Calu3 (cell line): Measurements from ENCODE around the gene TRABD2B. TPM values are rescaled to one million over a fixed set of nuclear protein-coding genes. Genes with fewer than 3 reads are reported as not detected.

Experiments
- BruUV-seq: library from RNA; stranded (reverse); fragments of 400-500 nt; replicated peaks from 2 replicates; lab custom pipeline; 2021; lab: Mats Ljungman, UMichigan
- CTCF ChIA-PET: fragments of 300-600 bp; sonication (Branson Sonifier 250); formaldehyde crosslinking; loops from one replicate; lab custom pipeline; 2022; ENCODE audit warnings: antibody characterized with exemption; lab: Charles Lee
- DNase-seq: peaks from one replicate; pipeline ENCODE4 v3.0.0; 2022
- H3K27ac Mint-ChIP-seq: one replicate; pipeline ENCODE4 v1.8.0; 2022; ENCODE audit warnings: mixed read lengths; ENCODE audit not compliant: unreplicated experiment
- H3K27me3 Mint-ChIP-seq: one replicate; pipeline ENCODE4 v1.8.0; 2022; ENCODE audit warnings: mixed read lengths; ENCODE audit not compliant: unreplicated experiment
- H3K36me3 Mint-ChIP-seq: one replicate; pipeline ENCODE4 v1.8.0; 2022; ENCODE audit warnings: mild to moderate bottlenecking, moderate library complexity, mixed read lengths; ENCODE audit not compliant: insufficient read depth, unreplicated experiment
- H3K4me1 Mint-ChIP-seq: one replicate; pipeline ENCODE4 v1.8.0; 2022; ENCODE audit warnings: mild to moderate bottlenecking, low read depth, mixed read lengths; ENCODE audit not compliant: unreplicated experiment
- H3K4me3 Mint-ChIP-seq: one replicate; pipeline ENCODE4 v1.8.0; 2022; ENCODE audit warnings: mild to moderate bottlenecking, low read depth, moderate library complexity, mixed read lengths; ENCODE audit not compliant: unreplicated experiment
- H3K9me3 Mint-ChIP-seq: one replicate; pipeline ENCODE4 v1.8.0; 2022; ENCODE audit warnings: low read depth, mixed read lengths; ENCODE audit not compliant: unreplicated experiment
- CTCF ChIP-seq: fragments of 200-600 bp; IDR thresholded peaks from one replicate; pipeline ENCODE4 v1.8.0; 2022; ENCODE audit warnings: antibody characterized with exemption; ENCODE audit not compliant: unreplicated experiment
- intact Hi-C: fragments of 100-400 bp; cut with micrococcal nuclease; formaldehyde crosslinking; loops from one replicate; pipeline ENCODE4 v1.10.0; 2022; ENCODE audit not compliant: unreplicated experiment
- total RNA-seq: library from RNA; stranded (reverse); gene quantifications from 2 replicates; pipeline ENCODE4 v1.2.3, GENCODE V29; 2022

The TRABD2B gene
- total RNA-seq, 1 experiment from 2014 or later, result 0.42 TPM

DNA sequence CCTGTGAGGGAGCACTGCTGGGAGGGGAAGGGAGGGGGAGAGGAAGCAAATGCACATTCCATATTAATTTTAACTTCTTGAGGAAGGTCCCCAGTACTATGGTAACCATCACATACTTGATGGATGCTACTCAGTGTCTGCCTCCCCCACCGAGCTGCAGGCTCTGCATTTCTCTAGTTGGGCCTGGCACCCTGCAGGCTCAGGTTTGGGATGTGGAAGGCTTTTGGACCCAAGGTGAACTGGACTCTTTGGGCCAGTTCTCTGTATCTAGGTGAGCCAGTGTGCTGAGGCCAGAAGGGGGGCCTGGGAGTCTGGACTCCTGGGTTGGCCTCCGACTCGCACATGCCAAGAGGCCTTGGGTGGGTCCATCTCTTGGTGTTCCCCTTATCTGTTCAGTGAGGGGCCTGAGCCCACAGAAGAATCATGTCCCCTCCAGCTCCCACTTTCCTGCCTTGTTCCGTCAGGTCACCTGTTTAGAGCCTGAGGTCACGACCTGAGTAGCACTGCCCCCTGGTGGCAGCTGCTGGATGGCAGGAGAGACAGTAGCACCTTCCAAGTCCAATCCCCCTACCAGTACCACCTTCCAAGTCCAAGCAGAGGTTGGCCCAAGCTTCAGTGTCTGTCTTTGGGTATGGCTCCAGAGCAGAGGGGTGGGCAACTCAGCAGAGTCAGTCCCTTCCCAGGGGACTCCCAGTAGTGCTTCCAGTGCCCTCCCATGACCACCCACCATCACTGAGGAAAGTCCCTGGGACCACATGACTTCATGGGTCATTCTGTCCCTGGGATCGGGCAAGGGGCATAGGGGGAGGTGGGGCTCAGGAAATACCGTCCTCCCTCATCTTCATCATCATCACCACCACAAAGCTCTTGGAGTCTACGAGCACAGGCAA is 241.8 kb downstream of the TRABD2B start:
- peak; percentile 36 for TF ChIP-seq CTCF

GRCh38 chr1:47754221-47754620 is 243.0 kb downstream of the TRABD2B start:
- Mint-ChIP-seq H3K36me3 (no peaks in the 10 kb centered on the region), H3K27ac (no peak overlapping the region), H3K4me1 (no peaks in the 10 kb centered on the region), H3K27me3 (peaks cover 31% of the 10 kb centered on the region), H3K4me3 (no peak overlapping the region), H3K9me3 (no peaks in the 10 kb centered on the region)
- intact Hi-C loops, result no loop called here
- no peak for DNase-seq
- TF ChIP-seq CTCF, result no peak
- no TSS peak for BruUV-seq
- CTCF ChIA-PET, result no interaction called here

More for the DNA sequence above, 241.8 kb downstream of the TRABD2B start:
- peak; percentile 44 for DNase-seq
- intact Hi-C loops, result no loop called here
- CTCF ChIA-PET, result no interaction called here
- no peak overlapping the region for H3K4me3 Mint-ChIP-seq
- H3K36me3 Mint-ChIP-seq, result no peaks in the 10 kb centered on the region
- H3K4me1 Mint-ChIP-seq, result no peaks in the 10 kb centered on the region
- H3K27me3 Mint-ChIP-seq, result peaks cover 42% of the 10 kb centered on the region
- no peak overlapping the region for H3K27ac Mint-ChIP-seq
- BruUV-seq, result no TSS peak
- H3K9me3 Mint-ChIP-seq, result no peaks in the 10 kb centered on the region

DNA sequence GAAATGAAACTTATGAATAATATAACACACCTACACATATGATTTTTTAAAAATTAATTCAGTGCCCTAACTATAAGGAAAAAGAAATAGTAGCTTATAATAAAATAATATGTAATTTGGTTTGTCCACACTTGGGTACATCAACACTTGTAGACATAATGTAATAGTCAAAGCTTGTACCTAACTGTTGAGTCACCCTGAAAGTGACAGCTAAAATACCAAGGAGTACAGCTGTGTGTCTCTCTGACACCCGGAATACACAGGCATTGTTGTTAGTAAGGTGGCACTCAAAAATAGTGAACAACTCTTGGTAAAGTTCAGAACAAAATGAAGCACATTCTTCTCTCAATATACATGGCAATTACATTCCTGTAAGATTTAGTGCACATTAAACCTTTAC is 243.4 kb downstream of the TRABD2B start:
- Mint-ChIP-seq H3K4me3 (no peak overlapping the region), H3K27ac (no peak overlapping the region), H3K27me3 (peaks cover 27% of the 10 kb centered on the region), H3K36me3 (no peaks in the 10 kb centered on the region), H3K4me1 (no peaks in the 10 kb centered on the region), H3K9me3 (no peaks in the 10 kb centered on the region)
- no peak for DNase-seq
- TF ChIP-seq CTCF, result no peak
- CTCF ChIA-PET, result no interaction called here
- intact Hi-C loops, result no loop called here
- BruUV-seq, result no TSS peak

GRCh38 chr1:47752559-47752958 is 244.6 kb downstream of the TRABD2B start:
- no peaks in the 10 kb centered on the region for H3K4me1 Mint-ChIP-seq
- no peak for DNase-seq
- no peak overlapping the region for H3K27ac Mint-ChIP-seq
- BruUV-seq, result no TSS peak
- no peak overlapping the region for H3K4me3 Mint-ChIP-seq
- no peaks in the 10 kb centered on the region for H3K9me3 Mint-ChIP-seq
- TF ChIP-seq CTCF, result no peak
- no peaks in the 10 kb centered on the region for H3K36me3 Mint-ChIP-seq
- peaks cover 15% of the 10 kb centered on the region for H3K27me3 Mint-ChIP-seq
- CTCF ChIA-PET, result no interaction called here
- intact Hi-C loops, result no loop called here
